ENCODE results near the gene CLDN19.

DNA sequence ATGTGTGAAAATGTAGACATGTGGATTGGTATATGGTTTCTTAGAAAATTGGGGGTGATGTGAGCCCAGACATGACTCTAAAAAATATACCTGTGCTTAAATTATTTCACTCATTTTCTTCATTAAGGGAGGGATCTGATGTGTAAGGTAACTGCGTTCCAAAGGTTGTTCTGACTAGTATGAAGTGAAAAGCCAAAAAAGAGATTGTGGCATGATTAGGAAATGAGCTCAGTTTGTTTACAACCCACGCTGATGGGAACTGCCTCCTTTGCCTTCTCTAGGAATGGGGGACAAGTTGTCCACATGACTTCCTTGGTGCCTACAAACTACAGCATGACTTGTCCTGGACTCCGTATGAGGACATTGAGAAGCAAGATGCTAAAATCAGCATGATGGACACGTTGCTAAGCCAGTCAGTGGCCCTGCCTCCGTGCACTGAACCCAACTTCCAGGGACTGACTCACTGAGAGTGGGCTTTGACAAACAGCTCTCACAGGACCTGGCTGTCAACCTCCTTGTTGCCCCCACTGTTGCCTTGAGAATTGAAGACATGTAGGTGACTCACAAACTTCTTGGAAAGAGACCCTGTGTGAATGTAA lies 35.0 kb upstream of the CLDN19 start:
- TF ChIP-seq REST (IDR thresholded peaks at IDR 0.05; ENCODE audit: insufficient read depth in 1 of 2, low read depth in 2 of 2, low read length in 2 of 2) (no peak), POLR2AphosphoS5 (IDR thresholded peaks at IDR 0.05; ENCODE audit: low read depth, low read length) (no peak), TAF1 (IDR thresholded peaks at IDR 0.05; ENCODE audit: borderline replicate concordance, insufficient read depth, low read length) (no peak)
